ENCODE results near the gene CCDC178.

- TF ChIP-seq CTCF (conservative IDR thresholded peaks at IDR 0.05 in 1 of 2, IDR thresholded peaks at IDR 0.05 in 1 of 2; ENCODE audit: low read depth in 1 of 2, low read length in 2 of 2) (no peak), EZH2 (IDR thresholded peaks at IDR 0.05; ENCODE audit: low read length, missing control alignments) (no peak)
These were observed 350.1 kb downstream of the CCDC178 start for GRCh38 chr18:33090461-33090860.
